Measurements from ENCODE around the gene FNBP1L. TPM values are rescaled to one million over a fixed set of nuclear protein-coding genes. Genes with fewer than 3 reads are reported as not detected.

Gene FNBP1L
- total and polyA plus RNA-seq, 2 of the 8 experiments (the other 6 are each of a cell fraction or from before 2014, with no cell fraction given): 48.9 to 95.9 TPM

DNA sequence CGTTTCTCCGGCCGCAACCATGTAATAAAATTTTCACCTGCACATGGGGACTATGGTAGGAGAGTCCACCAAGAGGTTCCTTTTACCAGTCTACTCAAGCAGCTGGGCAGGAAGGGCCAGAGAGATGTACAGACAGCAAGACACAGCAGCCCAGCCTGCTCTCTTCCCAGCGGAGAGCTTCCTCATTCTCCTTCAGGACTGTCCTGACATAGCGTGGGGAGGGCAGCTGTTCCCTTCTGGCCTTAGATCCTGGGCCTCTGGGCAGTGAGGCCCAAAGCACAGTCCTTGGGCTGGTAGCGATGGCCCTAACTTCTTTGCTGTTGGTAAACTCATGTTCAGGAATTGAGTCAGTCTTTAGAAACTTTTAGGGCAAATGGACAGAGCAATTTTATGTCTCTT, 144.6 kb downstream of the FNBP1L start:
- no peaks in the 10 kb centered on the region for H3K27me3 ChIP-seq (replicated peaks in 1 of 4; ENCODE audit: control insufficient read depth in 3 of 4, extremely low read depth in 1 of 4, insufficient read depth in 3 of 4, low read length in 3 of 4)

More for the DNA sequence above, 144.6 kb downstream of the FNBP1L start:
- Histone ChIP-seq H2AK5ac (ENCODE audit: low read depth, low read length) (no peak overlapping the region), H4K20me1 (replicated peaks in 1 of 2; ENCODE audit: control insufficient read depth in 1 of 2, insufficient read depth in 2 of 2, low read length in 2 of 2) (peaks cover 0 to 4% of the 10 kb centered on the region in 2 experiments), H3K18ac (ENCODE audit: extremely low read depth, low read length) (no peak overlapping the region), H3K79me1 (ENCODE audit: low read depth, low read length) (0 out of 2 replicates have a peak, but pooled peaks cover 3% of the 10 kb centered on the region), H3K9me3 (ENCODE audit: insufficient read depth in 2 of 2, low read depth in 1 of 2, low read length in 1 of 2) (no peaks in the 10 kb centered on the region), H3K4me2 (ENCODE audit: insufficient read depth in 1 of 2, low read depth in 2 of 2, low read length in 2 of 2) (no peak overlapping the region), H4K8ac (ENCODE audit: extremely low read depth, insufficient read depth, low read length) (no peak overlapping the region), H2BK12ac (ENCODE audit: low read depth, low read length) (no peak overlapping the region), H3K23ac (ENCODE audit: insufficient read length) (no peak overlapping the region), H3K14ac (ENCODE audit: insufficient read length) (no peak overlapping the region), H2BK15ac (ENCODE audit: low read length) (no peak overlapping the region), H2BK120ac (replicated peaks; ENCODE audit: low read depth, low read length) (no peak overlapping the region), H3K4ac (replicated peaks; ENCODE audit: insufficient read length, low read depth, low read length) (no peak overlapping the region), H3K4me3 (ENCODE audit: extremely low read depth in 1 of 4, insufficient read depth in 2 of 4, low read depth in 3 of 4, low read length in 4 of 4) (no peak overlapping the region), H3K9ac (replicated peaks in 1 of 4; ENCODE audit: extremely low read depth in 1 of 4, low read depth in 3 of 4, low read length in 3 of 4) (no peak overlapping the region), H3K23me2 (ENCODE audit: low read depth, low read length) (no peaks in the 10 kb centered on the region), H2BK20ac (ENCODE audit: low read length) (no peak overlapping the region), H3K56ac (replicated peaks; ENCODE audit: insufficient read length, low read depth, low read length) (no peak overlapping the region), H4K91ac (replicated peaks; ENCODE audit: insufficient read length, low read length) (no peak overlapping the region), H3K27ac (ENCODE audit: low read depth, low read length) (no peak overlapping the region), H3K79me2 (ENCODE audit: control insufficient read depth in 1 of 2, insufficient read depth in 2 of 2, low read length in 2 of 2) (no peaks in the 10 kb centered on the region), H2BK5ac (ENCODE audit: low read depth, low read length) (no peak overlapping the region; the same call in 1 of the 2 replicates), H4K5ac (ENCODE audit: insufficient read length, low read depth, low read length) (no peak overlapping the region), H2AFZ (ENCODE audit: low read length) (no peak overlapping the region), H3K4me1 (replicated peaks in 1 of 4; ENCODE audit: control insufficient read depth in 3 of 4, insufficient read depth in 4 of 4, low read length in 3 of 4) (peaks cover 7 to 14% (median 8%) of the 10 kb centered on the region in 4 experiments; a peak in 6 of 7 replicates), H3K36me3 (ENCODE audit: control insufficient read depth in 2 of 4, insufficient read depth in 4 of 4, low read length in 3 of 4) (peaks cover 0 to 4% (median 1%) of the 10 kb centered on the region in 4 experiments; a peak in 3 of 8 replicates)
- DNase-seq (ENCODE audit: low read depth in 1 of 2, low spot score in 2 of 2): no peak
- 97% methylated on average over 6 of the region's 6 CpGs; no CpG with 5 or more reads in 1 of the 2 experiments for WGBS, 2 experiments (ENCODE audit: extremely low coverage in 1 of 2, insufficient coverage in 1 of 2, insufficient read length in 1 of 2, insufficient replicate concordance in 2 of 2, low coverage in 1 of 2, low lambda C conversion rate in 2 of 2, missing lambda C conversion rate in 1 of 2)
- TF ChIP-seq RNF2 (IDR thresholded peaks at IDR 0.05; ENCODE audit: borderline replicate concordance, low read depth, low read length, missing control alignments, poor library complexity, severe bottlenecking): no peak
- TF ChIP-seq, protein P1, sequence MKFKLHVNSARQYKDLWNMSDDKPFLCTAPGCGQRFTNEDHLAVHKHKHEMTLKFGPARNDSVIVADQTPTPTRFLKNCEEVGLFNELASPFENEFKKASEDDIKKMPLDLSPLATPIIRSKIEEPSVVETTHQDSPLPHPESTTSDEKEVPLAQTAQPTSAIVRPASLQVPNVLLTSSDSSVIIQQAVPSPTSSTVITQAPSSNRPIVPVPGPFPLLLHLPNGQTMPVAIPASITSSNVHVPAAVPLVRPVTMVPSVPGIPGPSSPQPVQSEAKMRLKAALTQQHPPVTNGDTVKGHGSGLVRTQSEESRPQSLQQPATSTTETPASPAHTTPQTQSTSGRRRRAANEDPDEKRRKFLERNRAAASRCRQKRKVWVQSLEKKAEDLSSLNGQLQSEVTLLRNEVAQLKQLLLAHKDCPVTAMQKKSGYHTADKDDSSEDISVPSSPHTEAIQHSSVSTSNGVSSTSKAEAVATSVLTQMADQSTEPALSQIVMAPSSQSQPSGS (IDR thresholded peaks at IDR 0.05; ENCODE audit: low read length): no peak
- no peak for TF ChIP-seq SIRT6 (IDR thresholded peaks at IDR 0.05; ENCODE audit: low read length)
- no peak for TF ChIP-seq YY1 (IDR thresholded peaks at IDR 0.05; ENCODE audit: low read depth, low read length)
- no peak for TF ChIP-seq NANOG (IDR thresholded peaks at IDR 0.05; ENCODE audit: insufficient read depth, low read depth, low read length, poor library complexity, severe bottlenecking)
- no peak for TF ChIP-seq KDM1A (IDR thresholded peaks at IDR 0.05; ENCODE audit: borderline replicate concordance, low read length)
- TF ChIP-seq RBBP5 (IDR thresholded peaks at IDR 0.05; ENCODE audit: borderline replicate concordance, low read depth, low read length): no peak
- FAIRE-seq: no peak
- ChIA-PET CTCF (ENCODE audit: partially characterized antibody) (interaction anchor here (0.6 to 2.3 kb wide), 10 partner anchors 17 to 288 kb away, joined by 3 to 9 read pairs (median 4); no protein-coding TSS in a partner anchor), POLR2A (ENCODE audit: partially characterized antibody) (interaction anchor here (0.8 to 1.4 kb wide), 3 partner anchors 11 to 287 kb away, joined by 4 to 5 read pairs (median 4); partner anchors contain the start of gene DNTTIP2)

All from H1 (cell line).